Mucosa of descending colon (tissue), 3 donors: ENCODE data around the gene TNFRSF1A. TPM values are rescaled to one million over a fixed set of nuclear protein-coding genes. Genes with fewer than 3 reads are reported as not detected.

Experiments
- ATAC-seq: fragments of 200-7000 bp; cut with Tn5 transposase; one replicate; pipeline ENCODE4 v1.9.1; 2020; ENCODE audit warnings: mild to moderate bottlenecking, moderate library complexity
- DNase-seq, 3 donors: peaks; one replicate each; pipeline ENCODE4 v3.0.0-alpha.2; 2020
- H3K36me3 ChIP-seq: fragments of 200-600 bp; one replicate; pipeline ENCODE4 v1.8.0; 2021; ENCODE audit warnings: low read depth, mild to moderate bottlenecking
- H3K4me1 ChIP-seq: fragments of 200-600 bp; one replicate; pipeline ENCODE4 v1.8.0; 2021; ENCODE audit warnings: low read depth, mild to moderate bottlenecking
- H3K4me3 ChIP-seq: fragments of 200-600 bp; one replicate; pipeline ENCODE4 v1.8.0; 2021; ENCODE audit warnings: mild to moderate bottlenecking
- H3K9me3 ChIP-seq: fragments of 200-600 bp; one replicate; pipeline ENCODE4 v1.8.0; 2021; ENCODE audit warnings: mild to moderate bottlenecking
- intact Hi-C, 2 donors: fragments of 100-400 bp; cut with DNase I in 1 of 2; cut with micrococcal nuclease in 1 of 2; formaldehyde crosslinking; loops; one replicate each; pipeline versions ENCODE4 v1.11.0 to v1.11.1; 2022; cut with DNase I, micrococcal nuclease
- total RNA-seq, 3 donors: library from RNA; stranded (reverse); fragmentation: NEBNext Ultra II Directional in 2 of 3; extraction: Animal tissue kit (Norgen Biotek cat#: 25700) in 2 of 3; gene quantifications; one replicate each; pipeline versions ENCODE4 v1.2.1 to v1.2.4, GENCODE V29; 2021 to 2023
- TF ChIP-seq, protein P1 (sequence below): fragments of 200-600 bp; IDR thresholded peaks from one replicate; pipeline ENCODE4 v1.8.0; 2022; ENCODE audit warnings: antibody characterized with exemption, mild to moderate bottlenecking
- donor health status: DM: no; HTN: no; CAD: no; lungs with moderate emphysema.
- donor health status: DM: no; HTN: no; CAD: no.
- donor health status: DM: no; HTN: yes; CAD: no.

Gene TNFRSF1A
- total RNA-seq, 3 donors from 2014 or later, result 166 to 237 (median 211) TPM

GRCh38 chr12:6322352-6322751 lies 19.5 kb downstream of the TNFRSF1A start:
- ATAC-seq (no peak), DNase-seq (no peak)
- H3K9me3 ChIP-seq, result no peaks in the 10 kb centered on the region
- H3K4me3 ChIP-seq, result no peak overlapping the region
- H3K36me3 ChIP-seq, result peaks cover 3% of the 10 kb centered on the region
- intact Hi-C loops, result no loop called here
- peaks cover 17% of the 10 kb centered on the region for H3K4me1 ChIP-seq
- TF ChIP-seq, protein P1, sequence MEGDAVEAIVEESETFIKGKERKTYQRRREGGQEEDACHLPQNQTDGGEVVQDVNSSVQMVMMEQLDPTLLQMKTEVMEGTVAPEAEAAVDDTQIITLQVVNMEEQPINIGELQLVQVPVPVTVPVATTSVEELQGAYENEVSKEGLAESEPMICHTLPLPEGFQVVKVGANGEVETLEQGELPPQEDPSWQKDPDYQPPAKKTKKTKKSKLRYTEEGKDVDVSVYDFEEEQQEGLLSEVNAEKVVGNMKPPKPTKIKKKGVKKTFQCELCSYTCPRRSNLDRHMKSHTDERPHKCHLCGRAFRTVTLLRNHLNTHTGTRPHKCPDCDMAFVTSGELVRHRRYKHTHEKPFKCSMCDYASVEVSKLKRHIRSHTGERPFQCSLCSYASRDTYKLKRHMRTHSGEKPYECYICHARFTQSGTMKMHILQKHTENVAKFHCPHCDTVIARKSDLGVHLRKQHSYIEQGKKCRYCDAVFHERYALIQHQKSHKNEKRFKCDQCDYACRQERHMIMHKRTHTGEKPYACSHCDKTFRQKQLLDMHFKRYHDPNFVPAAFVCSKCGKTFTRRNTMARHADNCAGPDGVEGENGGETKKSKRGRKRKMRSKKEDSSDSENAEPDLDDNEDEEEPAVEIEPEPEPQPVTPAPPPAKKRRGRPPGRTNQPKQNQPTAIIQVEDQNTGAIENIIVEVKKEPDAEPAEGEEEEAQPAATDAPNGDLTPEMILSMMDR, result no peak

DNA sequence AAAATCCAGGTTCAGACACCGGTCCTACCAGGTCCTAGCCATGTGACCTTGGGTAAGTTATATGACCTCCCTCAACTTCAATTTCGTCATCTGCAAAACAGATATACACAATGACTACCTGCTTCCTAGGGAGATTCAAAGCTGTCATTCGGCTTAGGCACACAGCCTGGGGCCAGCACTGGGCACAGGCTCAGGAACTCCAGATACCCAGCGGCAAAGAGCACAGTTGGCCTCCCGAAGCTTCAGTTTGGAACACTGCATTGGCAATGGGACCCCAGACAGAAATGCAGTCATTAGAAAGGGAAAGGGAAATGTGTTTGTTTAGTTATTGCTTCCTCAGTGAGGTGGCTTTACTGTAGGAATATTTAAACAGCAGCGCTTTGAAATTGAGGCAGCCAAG lies 20.0 kb downstream of the TNFRSF1A start:
- intact Hi-C loops, result no loop called here
- Histone ChIP-seq H3K36me3 (peaks cover 3% of the 10 kb centered on the region), H3K4me1 (peaks cover 17% of the 10 kb centered on the region), H3K4me3 (no peak overlapping the region), H3K9me3 (no peaks in the 10 kb centered on the region)
- TF ChIP-seq, protein P1, result no peak
- no peak for ATAC-seq
- DNase-seq, result no peak

DNA sequence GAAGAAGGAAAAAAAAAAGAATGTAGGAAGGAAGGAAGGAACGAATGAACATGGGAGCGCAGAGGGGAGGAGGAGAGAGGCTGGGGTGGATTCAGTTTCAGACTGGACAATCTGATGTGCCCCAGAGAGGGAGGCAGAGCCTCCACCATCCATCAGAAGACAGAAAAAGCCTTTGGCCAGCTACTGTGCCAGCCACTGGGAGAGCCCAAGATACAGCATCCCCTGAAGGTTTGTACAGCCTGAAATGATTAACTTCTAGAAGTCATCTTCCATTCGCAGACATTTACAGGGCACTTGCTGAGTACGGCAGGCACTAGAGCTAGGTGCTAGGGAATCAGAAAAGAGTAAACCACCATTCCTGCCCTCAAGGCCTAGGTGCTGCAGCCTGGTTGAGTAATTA lies 22.4 kb downstream of the TNFRSF1A start:
- TF ChIP-seq, protein P1, result no peak
- DNase-seq (no peak), ATAC-seq (no peak)
- H3K4me3 ChIP-seq, result no peak overlapping the region
- no peaks in the 10 kb centered on the region for H3K9me3 ChIP-seq
- peaks cover 3% of the 10 kb centered on the region for H3K36me3 ChIP-seq
- intact Hi-C loops, result no loop called here
- peaks cover 13% of the 10 kb centered on the region for H3K4me1 ChIP-seq

- H3K9me3 ChIP-seq, result no peaks in the 10 kb centered on the region
- intact Hi-C loops, result no loop called here
- H3K4me1 ChIP-seq, result peaks cover 17% of the 10 kb centered on the region
- TF ChIP-seq, protein P1, result no peak
- H3K4me3 ChIP-seq, result no peak overlapping the region
- DNase-seq, result no peak
- peaks cover 3% of the 10 kb centered on the region for H3K36me3 ChIP-seq
- no peak for ATAC-seq
Observed at GRCh38 chr12:6318440-6318879, 23.4 kb downstream of the TNFRSF1A start.

- H3K4me1 ChIP-seq, result peaks cover 17% of the 10 kb centered on the region
- H3K36me3 ChIP-seq, result peaks cover 3% of the 10 kb centered on the region
- TF ChIP-seq, protein P1, result no peak
- intact Hi-C loops, result no loop called here
- no peaks in the 10 kb centered on the region for H3K9me3 ChIP-seq
- no peak overlapping the region for H3K4me3 ChIP-seq
- DNase-seq (no peak), ATAC-seq (no peak)
Observed at GRCh38 chr12:6317693-6318439, 24.0 kb downstream of the TNFRSF1A start.
